ENCODE data around the gene SLC8B1.

Gene SLC8B1

DNA sequence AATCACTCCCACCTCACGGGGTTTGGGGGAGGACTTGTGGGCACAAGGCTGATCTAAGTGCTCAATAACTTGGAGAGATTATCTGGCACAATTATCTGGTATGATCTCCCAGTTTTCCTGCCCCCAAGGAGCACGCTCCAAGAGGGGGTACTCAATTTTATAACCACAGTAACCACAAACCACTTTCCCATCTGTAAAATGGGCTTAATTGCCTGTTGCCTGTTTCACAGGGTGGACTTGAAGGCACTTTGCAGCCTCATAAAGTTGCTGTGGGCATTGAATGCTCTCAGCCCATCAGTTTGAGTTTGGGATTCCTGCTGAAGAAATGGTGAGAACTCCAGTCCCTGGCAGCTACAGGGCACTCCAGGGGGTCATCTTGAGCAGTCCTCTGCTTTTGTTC, 4.4 kb downstream of the SLC8B1 start:
- Histone ChIP-seq H3K9me3 (ENCODE audit: insufficient read depth, low read depth, low read length) (no peaks in the 10 kb centered on the region), H3K4me3 (ENCODE audit: low read depth, low read length) (no peak overlapping the region), H4K8ac (ENCODE audit: low read depth, low read length) (no peak overlapping the region), H2BK120ac (ENCODE audit: insufficient read depth, low read length, poor library complexity) (no peak overlapping the region), H2BK12ac (ENCODE audit: low read length) (no peak overlapping the region), H3K14ac (ENCODE audit: low read length) (no peak overlapping the region), H3K4me1 (ENCODE audit: control insufficient read depth in 1 of 2, insufficient read depth in 2 of 2, low read length in 2 of 2) (peaks cover 7 to 11% of the 10 kb centered on the region in 2 experiments), H3K27ac (ENCODE audit: low read depth, low read length) (no peak overlapping the region), H2AK5ac (ENCODE audit: low read length) (no peak overlapping the region), H3K4me2 (ENCODE audit: low read length) (no peak overlapping the region), H3K4ac (ENCODE audit: low read depth, low read length) (no peak overlapping the region), H3K23ac (ENCODE audit: low read length) (no peak overlapping the region), H3K79me2 (ENCODE audit: control insufficient read depth, insufficient read depth, low read length, poor library complexity) (peaks cover 2% of the 10 kb centered on the region), H4K91ac (ENCODE audit: low read depth, low read length) (no peak overlapping the region), H3K36me3 (ENCODE audit: control insufficient read depth in 1 of 2, insufficient read depth in 2 of 2, low read length in 2 of 2) (peaks cover 5 to 9% of the 10 kb centered on the region in 2 experiments), H2BK5ac (ENCODE audit: low read depth, low read length, poor library complexity) (no peak overlapping the region), H4K12ac (ENCODE audit: low read depth, low read length) (no peak overlapping the region), H3K9ac (ENCODE audit: low read length) (no peak overlapping the region), H3K79me1 (ENCODE audit: low read length) (peaks cover 6% of the 10 kb centered on the region), H3K27me3 (ENCODE audit: insufficient read depth, low read length) (no peaks in the 10 kb centered on the region), H2AFZ (ENCODE audit: insufficient read depth, low read length, poor library complexity) (no peak overlapping the region), H3K18ac (ENCODE audit: low read length) (no peak overlapping the region)
- no CpG with 5 or more reads among the region's 2 CpGs for WGBS (ENCODE audit: extremely low coverage, insufficient coverage, insufficient read length)
- no peak for DNase-seq

- Histone ChIP-seq H3K27ac (ENCODE audit: low read depth, low read length) (no peak overlapping the region), H2AFZ (ENCODE audit: insufficient read depth, low read length, poor library complexity) (no peak overlapping the region), H3K79me2 (ENCODE audit: control insufficient read depth, insufficient read depth, low read length, poor library complexity) (no peaks in the 10 kb centered on the region), H3K79me1 (ENCODE audit: low read length) (peaks cover 4% of the 10 kb centered on the region), H2BK12ac (ENCODE audit: low read length) (no peak overlapping the region), H4K12ac (ENCODE audit: low read depth, low read length) (no peak overlapping the region), H3K18ac (ENCODE audit: low read length) (no peak overlapping the region), H3K36me3 (ENCODE audit: control insufficient read depth in 1 of 2, insufficient read depth in 2 of 2, low read length in 2 of 2) (peaks cover 5 to 9% of the 10 kb centered on the region in 2 experiments), H3K4me2 (ENCODE audit: low read length) (no peak overlapping the region), H3K14ac (ENCODE audit: low read length) (no peak overlapping the region), H2BK5ac (ENCODE audit: low read depth, low read length, poor library complexity) (no peak overlapping the region), H3K4me3 (ENCODE audit: low read depth, low read length) (no peak overlapping the region), H3K27me3 (ENCODE audit: insufficient read depth, low read length) (no peaks in the 10 kb centered on the region), H2BK120ac (ENCODE audit: insufficient read depth, low read length, poor library complexity) (no peak overlapping the region), H3K9ac (ENCODE audit: low read length) (no peak overlapping the region), H3K9me3 (ENCODE audit: insufficient read depth, low read depth, low read length) (no peaks in the 10 kb centered on the region), H4K91ac (ENCODE audit: low read depth, low read length) (no peak overlapping the region), H3K4ac (ENCODE audit: low read depth, low read length) (no peak overlapping the region), H3K23ac (ENCODE audit: low read length) (no peak overlapping the region), H4K8ac (ENCODE audit: low read depth, low read length) (no peak overlapping the region), H3K4me1 (ENCODE audit: control insufficient read depth in 1 of 2, insufficient read depth in 2 of 2, low read length in 2 of 2) (peaks cover 7 to 9% of the 10 kb centered on the region in 2 experiments), H2AK5ac (ENCODE audit: low read length) (no peak overlapping the region)
- WGBS (ENCODE audit: extremely low coverage, insufficient coverage, insufficient read length): no CpG with 5 or more reads among the region's 1 CpG
- DNase-seq: no peak
These were observed 5.0 kb downstream of the SLC8B1 start for GRCh38 chr12:113329791-113330417.

DNA sequence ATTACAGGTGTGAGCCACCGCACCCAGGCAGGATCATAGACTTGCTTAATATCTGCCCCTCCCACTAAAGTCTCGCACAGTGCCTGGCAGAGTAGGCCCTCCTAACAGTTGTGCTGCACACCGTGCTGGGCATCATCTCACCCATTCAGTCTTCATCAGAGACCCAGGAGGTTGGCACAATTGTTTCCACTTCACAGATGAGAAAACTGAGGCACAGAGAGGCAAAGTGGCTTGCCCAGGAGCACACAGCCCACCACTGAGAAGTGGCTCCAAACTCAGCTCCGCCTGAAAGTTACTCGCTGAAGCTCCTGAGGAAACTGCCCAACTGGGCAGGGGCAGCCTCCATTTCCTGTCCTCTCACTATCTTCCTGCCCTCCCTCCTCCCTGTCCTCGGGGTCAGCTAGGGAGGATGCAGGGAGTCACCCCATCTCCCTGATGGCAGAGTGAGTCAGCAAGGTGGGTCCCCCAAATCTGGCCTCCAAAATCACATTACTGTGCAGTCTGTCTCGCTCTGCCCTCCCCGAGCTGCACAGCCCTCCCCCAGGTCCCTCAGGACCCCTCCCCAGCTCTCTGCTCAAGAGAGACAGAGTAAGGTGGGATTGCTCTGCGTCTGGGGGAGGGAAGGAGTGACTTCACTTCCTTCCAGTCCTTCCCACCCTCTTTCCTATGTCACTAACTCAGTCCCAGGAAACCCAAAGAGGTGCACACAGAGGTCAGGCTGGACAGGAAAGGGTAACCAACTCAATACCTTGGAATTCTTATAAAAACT, 5.7 kb downstream of the SLC8B1 start:
- Histone ChIP-seq H4K91ac (ENCODE audit: low read depth, low read length) (no peak overlapping the region), H3K4ac (ENCODE audit: low read depth, low read length) (no peak overlapping the region), H4K8ac (ENCODE audit: low read depth, low read length) (no peak overlapping the region), H3K9me3 (ENCODE audit: insufficient read depth, low read depth, low read length) (no peaks in the 10 kb centered on the region), H2AFZ (ENCODE audit: insufficient read depth, low read length, poor library complexity) (no peak overlapping the region), H3K14ac (ENCODE audit: low read length) (no peak overlapping the region), H3K36me3 (ENCODE audit: control insufficient read depth in 1 of 2, insufficient read depth in 2 of 2, low read length in 2 of 2) (peaks cover 5 to 9% of the 10 kb centered on the region in 2 experiments), H2AK5ac (ENCODE audit: low read length) (no peak overlapping the region), H3K79me2 (ENCODE audit: control insufficient read depth, insufficient read depth, low read length, poor library complexity) (no peaks in the 10 kb centered on the region), H3K4me2 (ENCODE audit: low read length) (no peak overlapping the region), H3K18ac (ENCODE audit: low read length) (no peak overlapping the region), H3K27me3 (ENCODE audit: insufficient read depth, low read length) (no peaks in the 10 kb centered on the region), H3K27ac (ENCODE audit: low read depth, low read length) (no peak overlapping the region), H2BK12ac (ENCODE audit: low read length) (no peak overlapping the region), H3K9ac (ENCODE audit: low read length) (no peak overlapping the region), H3K4me1 (ENCODE audit: control insufficient read depth in 1 of 2, insufficient read depth in 2 of 2, low read length in 2 of 2) (peaks cover 3 to 7% of the 10 kb centered on the region in 2 experiments), H4K12ac (ENCODE audit: low read depth, low read length) (no peak overlapping the region), H3K79me1 (ENCODE audit: low read length) (no peaks in the 10 kb centered on the region), H2BK5ac (ENCODE audit: low read depth, low read length, poor library complexity) (no peak overlapping the region), H3K23ac (ENCODE audit: low read length) (no peak overlapping the region), H2BK120ac (ENCODE audit: insufficient read depth, low read length, poor library complexity) (no peak overlapping the region), H3K4me3 (ENCODE audit: low read depth, low read length) (peak overlapping the region; percentile 43)
- DNase-seq: no peak
- WGBS (ENCODE audit: extremely low coverage, insufficient coverage, insufficient read length): no CpG with 5 or more reads among the region's 9 CpGs

DNA sequence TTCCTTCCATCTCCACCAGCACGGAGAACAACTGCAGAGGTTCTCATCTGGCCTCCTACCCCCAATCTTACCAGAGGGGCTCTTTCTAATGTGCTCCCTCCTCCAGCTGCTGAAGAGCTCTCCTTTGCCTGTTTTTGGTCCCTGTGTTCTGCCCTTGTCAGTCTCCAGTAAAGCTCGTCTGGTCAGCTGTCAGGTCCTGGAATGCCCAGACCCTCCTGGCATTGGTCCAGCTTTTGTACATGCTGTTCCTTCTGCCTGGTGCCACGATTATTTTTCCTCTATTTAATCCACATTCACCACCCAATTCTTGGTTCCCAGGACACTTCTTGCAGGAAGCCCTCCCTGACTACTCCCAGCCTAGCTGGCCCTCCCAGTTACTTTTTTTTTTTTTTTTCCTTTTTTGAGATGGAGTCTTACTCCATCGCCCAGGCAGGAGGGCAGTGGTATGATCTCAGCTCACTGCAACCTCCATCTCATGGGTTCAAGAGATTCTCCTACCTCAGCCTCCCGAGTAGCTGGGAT, 6.5 kb downstream of the SLC8B1 start:
- Histone ChIP-seq H3K79me1 (ENCODE audit: low read length) (no peaks in the 10 kb centered on the region), H3K18ac (ENCODE audit: low read length) (no peak overlapping the region), H4K8ac (ENCODE audit: low read depth, low read length) (no peak overlapping the region), H3K9ac (ENCODE audit: low read length) (no peak overlapping the region), H3K23ac (ENCODE audit: low read length) (no peak overlapping the region), H2AK5ac (ENCODE audit: low read length) (no peak overlapping the region), H3K27me3 (ENCODE audit: insufficient read depth, low read length) (no peaks in the 10 kb centered on the region), H3K36me3 (ENCODE audit: control insufficient read depth in 1 of 2, insufficient read depth in 2 of 2, low read length in 2 of 2) (peaks cover 5 to 9% of the 10 kb centered on the region in 2 experiments), H3K27ac (ENCODE audit: low read depth, low read length) (no peak overlapping the region), H3K4me2 (ENCODE audit: low read length) (no peak overlapping the region), H2AFZ (ENCODE audit: insufficient read depth, low read length, poor library complexity) (no peak overlapping the region), H2BK12ac (ENCODE audit: low read length) (no peak overlapping the region), H2BK5ac (ENCODE audit: low read depth, low read length, poor library complexity) (no peak overlapping the region), H2BK120ac (ENCODE audit: insufficient read depth, low read length, poor library complexity) (no peak overlapping the region), H3K9me3 (ENCODE audit: insufficient read depth, low read depth, low read length) (no peaks in the 10 kb centered on the region), H3K14ac (ENCODE audit: low read length) (no peak overlapping the region), H4K91ac (ENCODE audit: low read depth, low read length) (no peak overlapping the region), H3K4me3 (ENCODE audit: low read depth, low read length) (no peak overlapping the region), H3K4me1 (ENCODE audit: control insufficient read depth in 1 of 2, insufficient read depth in 2 of 2, low read length in 2 of 2) (peaks cover 0 to 6% of the 10 kb centered on the region in 2 experiments), H4K12ac (ENCODE audit: low read depth, low read length) (no peak overlapping the region), H3K4ac (ENCODE audit: low read depth, low read length) (no peak overlapping the region), H3K79me2 (ENCODE audit: control insufficient read depth, insufficient read depth, low read length, poor library complexity) (no peaks in the 10 kb centered on the region)
- WGBS (ENCODE audit: extremely low coverage, insufficient coverage, insufficient read length): no CpG with 5 or more reads among the region's 5 CpGs
- no peak for DNase-seq

Measured in trophoblast cell (in vitro differentiated cells and primary cell).